ENCODE results near the gene ATXN1. TPM values are rescaled to one million over a fixed set of nuclear protein-coding genes. Genes with fewer than 3 reads are reported as not detected.

Gene ATXN1
- total RNA-seq, 3 donors from 2014 or later = 30.4 to 87.3 (median 50.1) TPM

GRCh38 chr6:16296061-16296670, 465.1 kb downstream of the ATXN1 start:
- H3K36me3 ChIP-seq (ENCODE audit: low read depth) = no peaks in the 10 kb centered on the region
- ATAC-seq (no peak), DNase-seq (no peak)
- no peaks in the 10 kb centered on the region for H3K4me1 ChIP-seq (ENCODE audit: low read depth)
- intact Hi-C loops (cut with DNase I, micrococcal nuclease) = no loop called here
- H3K9me3 ChIP-seq = no peaks in the 10 kb centered on the region
- H3K4me3 ChIP-seq = no peak overlapping the region
- TF ChIP-seq CTCF (IDR thresholded peaks at IDR 0.05) = no peak

GRCh38 chr6:16295471-16295870, 465.8 kb downstream of the ATXN1 start:
- intact Hi-C loops (cut with DNase I, micrococcal nuclease) = no loop called here
- no peak for DNase-seq
- Histone ChIP-seq H3K36me3 (ENCODE audit: low read depth) (no peaks in the 10 kb centered on the region), H3K9me3 (no peaks in the 10 kb centered on the region), H3K4me1 (ENCODE audit: low read depth) (no peaks in the 10 kb centered on the region), H3K4me3 (no peak overlapping the region)
- no peak for ATAC-seq
- no peak for TF ChIP-seq CTCF (IDR thresholded peaks at IDR 0.05)

- no peaks in the 10 kb centered on the region for H3K36me3 ChIP-seq (ENCODE audit: low read depth)
- no peaks in the 10 kb centered on the region for H3K4me1 ChIP-seq (ENCODE audit: low read depth)
- H3K9me3 ChIP-seq = no peaks in the 10 kb centered on the region
- intact Hi-C loops (cut with DNase I, micrococcal nuclease) = no loop called here
- ATAC-seq (no peak), DNase-seq (no peak)
- TF ChIP-seq CTCF (IDR thresholded peaks at IDR 0.05) = no peak
- H3K4me3 ChIP-seq = no peak overlapping the region
Observed at GRCh38 chr6:16295060-16295459, 466.2 kb downstream of the ATXN1 start.

GRCh38 chr6:16294371-16294770, 466.9 kb downstream of the ATXN1 start:
- Histone ChIP-seq H3K4me3 (no peak overlapping the region), H3K4me1 (ENCODE audit: low read depth) (no peaks in the 10 kb centered on the region), H3K36me3 (ENCODE audit: low read depth) (no peaks in the 10 kb centered on the region), H3K9me3 (no peaks in the 10 kb centered on the region)
- TF ChIP-seq CTCF (IDR thresholded peaks at IDR 0.05) = no peak
- ATAC-seq (no peak), DNase-seq (no peak)
- intact Hi-C loops (cut with DNase I, micrococcal nuclease) = no loop called here

- H3K36me3 ChIP-seq (ENCODE audit: low read depth) = no peaks in the 10 kb centered on the region
- no peaks in the 10 kb centered on the region for H3K4me1 ChIP-seq (ENCODE audit: low read depth)
- no peak overlapping the region for H3K4me3 ChIP-seq
- DNase-seq (no peak), ATAC-seq (no peak)
- TF ChIP-seq CTCF (IDR thresholded peaks at IDR 0.05) = no peak
- H3K9me3 ChIP-seq = no peaks in the 10 kb centered on the region
- intact Hi-C loops (cut with DNase I, micrococcal nuclease) = no loop called here
Observed at GRCh38 chr6:16292942-16293341, 468.3 kb downstream of the ATXN1 start.

- ATAC-seq = no peak
Observed at GRCh38 chr6:16292432-16292831, 468.8 kb downstream of the ATXN1 start.

More at GRCh38 chr6:16292432-16292831, 468.8 kb downstream of the ATXN1 start:
- no peak for TF ChIP-seq CTCF (IDR thresholded peaks at IDR 0.05)
- Histone ChIP-seq H3K4me3 (no peak overlapping the region), H3K4me1 (ENCODE audit: low read depth) (no peaks in the 10 kb centered on the region), H3K9me3 (no peaks in the 10 kb centered on the region), H3K36me3 (ENCODE audit: low read depth) (no peaks in the 10 kb centered on the region)
- intact Hi-C loops (cut with DNase I, micrococcal nuclease) = no loop called here
- DNase-seq = no peak

All from mucosa of descending colon (tissue), 3 donors.